NCI-H2081 treated with DMSO at 0.1 percent for 48 hours (cell line): Measurements from ENCODE around the gene AIG1.
"Not testable (repeated sequence)": the region's sequence is repeated elsewhere in the genome, so short reads cannot be mapped to it uniquely, and the experiment has no call there.

Experiments used
- DNase-seq: peaks from one replicate; lab custom pipeline; 2025; lab: John Stamatoyannopoulos, UW

Gene AIG1

GRCh38 chr6:143058987-143059386 is 1.7 kb upstream of the AIG1 start:
- no peak for DNase-seq

DNA sequence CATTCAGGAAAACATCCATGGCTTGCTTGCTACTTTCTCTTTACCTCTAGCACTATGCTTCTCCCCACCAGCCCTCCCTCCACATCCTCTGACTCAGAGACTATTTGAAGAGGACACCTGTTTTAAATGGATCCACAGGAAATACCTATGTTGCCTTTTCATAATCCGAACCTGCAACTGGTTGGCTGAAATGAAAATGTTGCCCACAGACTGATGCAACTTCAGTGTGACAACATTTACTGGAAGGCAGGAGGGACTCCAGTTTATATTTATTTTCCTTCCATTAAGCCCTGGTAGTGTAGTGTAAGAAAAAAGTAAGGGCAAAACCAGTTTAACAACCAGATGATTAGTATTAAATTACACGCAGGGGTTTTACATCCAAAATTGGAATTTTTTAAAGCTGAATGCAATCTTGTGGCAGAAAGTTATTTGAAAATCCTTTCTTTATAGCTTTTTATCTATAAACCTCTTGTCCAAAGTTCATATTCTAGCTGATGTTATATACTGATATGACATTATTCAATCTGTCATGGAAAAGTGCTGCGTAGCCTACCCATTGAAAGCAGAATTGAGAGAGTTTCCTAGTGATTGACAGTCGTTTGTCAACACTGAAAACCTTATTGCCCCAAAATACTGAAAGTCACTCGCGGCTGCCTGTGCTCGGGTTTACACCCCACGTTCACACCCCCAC is 881 bp upstream of the AIG1 start:
- DNase-seq: no peak

GRCh38 chr6:143060354-143060805 is 309 bp upstream of the AIG1 start:
- DNase-seq: no peak

- no peak for DNase-seq
Measured at GRCh38 chr6:143061597-143062385, 1.1 kb downstream of the AIG1 start.

- no peak for DNase-seq
Measured at GRCh38 chr6:143062551-143062950, 1.9 kb downstream of the AIG1 start.

DNA sequence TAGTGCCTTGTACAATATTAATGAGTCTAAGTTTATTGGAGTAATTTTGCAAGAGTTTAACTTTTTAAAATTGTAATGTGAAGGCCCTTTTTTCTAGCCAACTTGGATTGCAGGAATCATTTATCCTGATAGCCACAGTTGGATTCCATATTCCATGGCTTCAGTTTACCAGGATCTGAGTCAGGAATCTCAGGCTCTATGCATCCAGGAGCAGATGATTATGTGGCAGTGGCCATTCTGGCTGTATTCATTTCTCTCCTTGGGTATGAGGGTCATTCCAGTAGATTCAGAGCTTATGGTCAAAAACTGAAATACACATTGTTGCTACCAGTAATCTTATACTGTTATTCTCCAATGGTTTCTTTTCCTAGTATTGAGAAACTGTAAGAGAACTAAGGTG is 2.9 kb downstream of the AIG1 start:
- DNase-seq: no peak

- DNase-seq: no peak
Measured at GRCh38 chr6:143064271-143064670, 3.6 kb downstream of the AIG1 start.

DNA sequence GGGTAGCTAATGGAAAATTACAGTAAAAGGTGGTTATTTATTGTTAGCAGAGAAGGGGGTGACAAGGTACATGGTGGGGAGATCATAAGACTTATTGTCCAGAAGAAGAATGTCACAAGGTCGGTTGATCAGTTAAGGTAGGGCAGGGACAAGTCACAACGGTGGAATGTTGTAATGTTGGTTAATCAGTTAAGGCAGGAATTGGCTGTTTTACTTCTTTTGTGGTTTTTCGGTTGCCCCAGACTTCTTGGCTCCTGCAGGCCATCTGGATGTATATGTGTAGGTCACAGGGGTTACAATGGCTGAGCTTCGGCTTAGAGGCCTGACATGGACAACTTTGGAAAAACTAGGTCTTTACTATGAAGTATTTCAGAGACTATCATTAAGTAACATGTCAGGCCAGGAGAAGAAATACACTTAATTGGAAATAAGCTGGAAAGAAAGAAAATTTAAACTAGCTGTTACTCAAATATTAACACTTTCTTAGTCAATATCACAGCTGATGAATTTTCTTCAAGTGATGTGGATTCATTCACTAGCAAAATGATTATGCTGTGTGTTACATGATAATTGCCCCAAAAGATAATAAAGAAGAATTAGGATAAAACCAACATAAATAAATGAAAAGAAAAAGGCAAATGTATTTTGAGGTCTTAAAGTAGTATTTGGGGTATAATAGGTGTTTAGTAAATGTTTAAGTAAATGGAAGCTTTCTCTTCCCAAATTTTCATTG is 4.4 kb downstream of the AIG1 start:
- DNase-seq: no peak

DNA sequence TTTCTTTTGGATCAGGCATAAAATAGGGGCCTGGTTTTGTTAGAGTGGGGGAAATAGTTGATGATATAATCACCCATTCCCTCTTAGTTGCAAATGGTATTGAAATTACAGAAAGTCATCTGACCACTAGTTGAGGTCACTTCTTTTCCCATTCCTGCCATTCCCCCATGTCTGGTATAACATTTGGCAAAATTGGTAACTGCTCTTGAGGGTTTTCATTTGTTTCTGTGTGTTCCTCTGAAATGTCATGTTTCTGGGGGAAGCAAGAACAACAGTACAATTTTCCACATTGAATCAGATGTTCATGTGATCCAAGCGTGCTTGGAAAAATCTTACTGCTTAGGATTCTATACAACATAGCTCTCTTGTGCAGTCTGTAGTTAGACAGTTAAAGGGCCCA is 7.3 kb downstream of the AIG1 start:
- DNase-seq: no peak

- no peak for DNase-seq
Measured at GRCh38 chr6:143074101-143074500, 13.4 kb downstream of the AIG1 start.

DNA sequence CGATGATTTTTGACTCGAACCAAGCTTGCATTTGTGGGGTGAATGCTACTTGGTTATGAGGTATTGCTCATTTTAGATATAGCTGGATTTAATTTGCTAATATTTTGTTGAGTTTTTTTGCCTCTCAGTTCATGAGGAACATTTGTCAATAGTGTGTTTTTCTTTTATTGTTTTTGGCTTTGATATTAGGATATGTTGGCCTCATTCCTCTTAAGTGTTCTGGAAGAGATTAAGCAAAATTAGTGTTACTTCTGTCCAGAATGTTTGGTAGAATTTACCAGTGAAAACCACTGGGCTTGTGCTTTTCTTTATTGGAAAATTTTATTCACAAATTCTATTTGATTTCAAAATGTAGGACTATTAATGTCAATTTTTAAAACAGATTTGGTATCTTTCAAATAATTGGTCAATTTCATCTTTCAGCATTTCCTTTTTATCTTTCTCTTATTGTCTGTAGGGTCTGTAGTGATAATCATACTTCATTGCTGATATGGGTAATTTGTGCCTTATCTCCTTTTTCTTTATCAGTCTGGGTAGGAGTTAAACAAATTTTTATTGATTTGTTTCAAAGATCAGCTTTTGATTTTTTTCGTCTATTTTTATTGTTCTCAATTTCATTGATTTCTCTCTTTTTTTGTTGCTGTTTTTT is 14.1 kb downstream of the AIG1 start:
- no peak for DNase-seq

DNA sequence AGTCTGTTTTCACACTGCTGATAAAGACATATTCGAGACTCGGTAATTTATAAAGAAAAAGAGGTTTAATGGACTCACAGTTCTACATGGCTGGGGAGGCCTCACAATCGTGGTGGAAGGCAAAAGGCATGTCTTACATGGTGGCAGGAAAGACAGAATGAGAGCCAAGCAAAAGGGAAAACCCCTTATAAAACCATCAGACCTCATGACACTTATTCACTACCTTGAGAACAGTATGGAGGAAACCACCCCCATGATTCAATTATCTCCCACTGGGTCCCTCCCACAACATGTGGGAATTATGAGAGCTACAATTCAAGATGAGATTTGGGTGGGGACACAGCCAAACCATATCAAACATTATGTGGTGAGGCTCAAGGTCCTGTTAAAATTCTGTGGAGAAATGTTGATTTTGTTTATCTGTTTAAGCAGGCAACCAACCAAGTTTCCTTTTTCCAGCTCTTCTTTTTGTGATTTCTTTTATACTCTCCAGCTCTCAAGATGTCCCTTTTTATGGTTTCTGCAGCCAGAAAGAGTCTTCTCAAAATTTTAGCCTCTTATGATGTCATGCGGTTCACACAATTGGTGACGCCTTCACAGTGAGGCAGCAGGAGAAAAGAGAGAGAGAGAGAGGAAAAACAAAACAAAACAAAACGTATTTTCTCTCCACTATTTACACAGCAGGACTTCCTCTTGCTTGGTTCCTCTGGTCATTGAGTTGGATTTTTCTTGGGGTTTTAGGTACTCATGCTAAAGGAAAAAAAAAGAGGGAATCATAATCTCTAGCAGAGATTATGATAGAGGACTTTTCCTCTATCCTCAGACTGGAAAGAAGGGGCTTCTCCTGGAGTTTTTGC is 18.0 kb downstream of the AIG1 start:
- no peak for DNase-seq

DNA sequence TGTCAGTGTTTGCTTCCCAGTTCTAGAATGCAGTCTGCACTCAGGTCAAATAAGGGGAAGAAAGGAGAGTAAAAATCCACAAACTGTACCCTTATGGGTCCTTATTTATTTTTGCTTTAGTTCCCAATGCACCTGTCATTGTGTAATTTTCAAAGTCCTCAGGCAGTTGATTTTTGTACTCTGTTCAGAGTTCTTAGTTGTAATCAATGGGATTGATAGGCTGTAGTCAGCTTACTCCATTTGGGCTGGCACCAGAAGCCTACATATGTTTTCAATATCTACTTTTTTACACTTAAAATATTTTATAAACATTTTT is 18.6 kb downstream of the AIG1 start:
- no peak for DNase-seq

DNA sequence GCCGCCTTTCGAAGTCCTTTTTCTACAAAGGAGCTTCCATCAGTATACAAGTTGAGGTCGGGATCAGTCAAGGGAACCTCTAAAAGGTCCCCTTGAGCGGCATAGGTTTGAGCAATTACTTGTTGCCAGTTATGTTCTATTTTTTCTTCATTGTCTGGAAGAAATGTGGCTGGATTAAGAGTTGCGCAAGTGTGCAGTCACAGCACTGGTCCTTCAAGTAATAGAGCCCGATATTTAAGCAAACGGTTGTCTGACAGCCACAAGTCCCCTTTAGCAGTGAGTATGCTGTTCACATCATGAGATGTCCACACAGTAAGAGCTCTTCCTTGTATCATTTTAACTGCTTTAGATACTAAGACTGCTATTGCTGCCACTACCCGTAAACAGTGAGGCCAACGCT is 21.6 kb downstream of the AIG1 start:
- not testable (repeated sequence) for DNase-seq

DNA sequence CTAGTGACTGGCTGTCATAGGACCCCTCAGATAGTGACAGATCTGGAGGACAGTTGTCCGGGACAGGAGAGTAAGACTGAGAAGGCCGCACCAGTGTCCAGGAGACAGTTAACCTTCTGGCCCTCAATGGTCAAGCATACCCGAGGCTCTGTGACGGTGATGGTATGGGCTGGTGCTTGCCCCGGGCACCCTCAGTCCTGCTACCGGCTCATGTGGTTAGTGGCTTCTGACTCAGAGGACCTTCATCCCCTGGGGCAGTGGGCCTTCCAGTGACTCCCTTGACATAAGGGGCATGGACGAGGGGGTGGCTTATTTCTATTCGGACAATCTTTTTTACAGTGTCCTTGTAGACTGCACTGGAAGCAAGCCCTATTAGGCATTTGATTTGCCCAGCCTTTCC is 23.3 kb downstream of the AIG1 start:
- DNase-seq: not testable (repeated sequence)

DNA sequence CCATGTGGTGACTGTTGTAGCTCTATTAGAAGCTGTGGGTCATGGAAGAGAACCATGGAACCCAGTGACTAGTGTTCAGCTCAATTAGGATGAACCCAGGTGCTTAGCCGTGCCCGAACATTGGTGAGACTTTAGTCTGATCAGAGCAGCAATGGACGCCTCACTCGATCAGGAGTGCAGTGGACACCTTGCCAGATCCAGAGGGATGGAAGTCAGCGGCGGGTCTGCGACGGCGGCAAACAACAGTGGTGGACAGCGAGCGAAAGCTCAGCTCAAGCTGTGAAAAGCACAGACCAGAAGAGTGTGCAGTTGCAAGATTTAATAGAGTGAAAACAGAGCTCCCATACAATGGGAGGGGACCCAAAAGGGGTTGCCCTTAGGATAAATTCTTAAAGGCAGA is 26.6 kb downstream of the AIG1 start:
- not testable (repeated sequence) for DNase-seq

DNA sequence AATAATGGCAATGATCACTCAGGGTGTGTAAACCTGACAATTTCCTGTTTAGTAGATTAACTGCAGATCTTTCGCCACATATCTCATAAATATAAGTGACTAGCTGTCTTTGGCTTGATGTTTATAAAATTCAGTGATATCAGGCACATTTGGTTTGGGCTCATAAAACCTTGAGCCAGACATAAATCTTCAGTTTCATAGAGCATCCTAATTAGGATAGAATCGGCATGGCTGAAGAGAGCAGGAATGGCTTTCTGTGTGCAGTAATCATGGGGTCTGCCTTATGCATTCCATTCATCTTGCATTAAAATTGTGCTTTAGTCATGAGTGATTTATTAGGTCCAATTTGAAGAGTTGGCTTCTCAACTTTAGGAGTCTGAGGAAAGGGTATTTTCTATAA is 27.2 kb downstream of the AIG1 start:
- DNase-seq: no peak

- no peak for DNase-seq
Measured at GRCh38 chr6:143090314-143091044, 29.8 kb downstream of the AIG1 start.

DNA sequence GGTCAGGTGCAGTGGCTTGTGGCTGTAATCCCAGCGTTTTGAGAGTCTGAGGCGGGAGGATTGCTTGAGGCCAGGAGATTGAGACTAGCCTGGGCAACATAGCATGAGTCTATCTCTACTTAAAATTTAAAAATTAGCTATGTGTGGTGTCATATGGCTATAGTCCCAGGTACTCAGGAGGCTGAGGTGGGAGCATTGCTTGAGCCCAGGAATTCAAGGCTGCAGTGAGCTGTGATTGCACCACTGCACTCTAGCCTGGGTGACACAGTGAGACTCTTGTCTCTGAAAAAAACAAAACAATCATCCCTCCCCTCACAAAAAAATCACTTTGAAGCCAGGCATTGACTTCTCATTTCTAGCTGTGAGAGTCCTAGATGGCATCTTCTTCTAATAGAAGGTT is 32.1 kb downstream of the AIG1 start:
- no peak for DNase-seq

DNA sequence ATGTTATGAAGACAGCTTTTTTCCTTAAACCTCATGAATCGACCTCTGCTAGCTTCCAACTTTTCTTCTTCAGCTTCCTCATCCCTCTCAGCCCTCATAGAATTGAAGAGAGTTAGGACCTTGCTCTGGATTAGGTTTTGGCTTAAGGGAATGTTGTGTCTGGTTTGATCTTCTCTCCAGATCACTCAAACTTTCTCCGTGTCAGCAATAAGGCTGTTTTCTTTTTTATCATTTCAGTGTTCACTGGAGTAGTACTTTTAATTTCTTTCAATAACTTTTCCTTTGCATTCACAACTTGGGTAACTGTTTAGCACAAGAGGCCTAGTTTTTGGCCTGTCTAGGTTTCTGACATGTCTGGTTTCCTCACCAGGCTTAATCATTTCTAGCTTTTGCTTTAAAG is 32.6 kb downstream of the AIG1 start:
- no peak for DNase-seq

GRCh38 chr6:143096403-143096802 is 35.7 kb downstream of the AIG1 start:
- no peak for DNase-seq
